SU-DHL-6 (cell line): ENCODE measurements around the gene NSMCE4A.

Experiments
- CTCF ChIP-seq: fragments of 200-600 bp; sonication (generic); IDR thresholded peaks from one replicate; pipeline ENCODE4 v1.5.1; 2017; ENCODE audit warnings: antibody characterized with exemption, mild to moderate bottlenecking, low read length, moderate library complexity; ENCODE audit not compliant: insufficient read depth, poor library complexity, severe bottlenecking
- EZH2phosphoT487 ChIP-seq: fragments of 200-600 bp; sonication (generic), shearing (Covaris generic); conservative IDR thresholded peaks from 2 replicates; pipeline ENCODE4 v1.6.1; 2018; ENCODE audit warnings: mild to moderate bottlenecking, antibody characterized with exemption, low read length, moderate library complexity, mixed read lengths

GRCh38 chr10:122020226-122020625, 45.2 kb upstream of the NSMCE4A start:
- no peak for TF ChIP-seq CTCF
- TF ChIP-seq EZH2phosphoT487: no peak
